Measurements from ENCODE around the gene DENND1B.

DNA sequence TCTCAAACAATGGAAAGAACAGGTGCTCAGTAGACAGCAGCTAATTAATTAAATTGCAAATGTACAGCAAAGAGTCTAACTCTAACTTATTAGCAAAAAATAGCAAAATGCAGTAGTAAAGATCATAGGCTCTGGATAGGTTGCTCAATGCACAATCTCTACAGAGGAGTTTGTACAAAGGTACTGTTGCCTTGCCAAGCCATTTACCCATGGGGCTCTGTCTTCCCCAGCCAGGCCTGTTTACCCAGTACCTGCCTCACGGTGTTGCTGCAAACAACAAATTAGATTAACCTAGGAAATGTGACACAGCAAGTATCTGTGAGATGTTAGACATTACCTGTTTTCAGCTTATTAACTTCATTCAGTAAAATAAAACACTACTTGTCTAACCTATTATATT is 222.0 kb downstream of the DENND1B start:
- TF ChIP-seq, protein P1, sequence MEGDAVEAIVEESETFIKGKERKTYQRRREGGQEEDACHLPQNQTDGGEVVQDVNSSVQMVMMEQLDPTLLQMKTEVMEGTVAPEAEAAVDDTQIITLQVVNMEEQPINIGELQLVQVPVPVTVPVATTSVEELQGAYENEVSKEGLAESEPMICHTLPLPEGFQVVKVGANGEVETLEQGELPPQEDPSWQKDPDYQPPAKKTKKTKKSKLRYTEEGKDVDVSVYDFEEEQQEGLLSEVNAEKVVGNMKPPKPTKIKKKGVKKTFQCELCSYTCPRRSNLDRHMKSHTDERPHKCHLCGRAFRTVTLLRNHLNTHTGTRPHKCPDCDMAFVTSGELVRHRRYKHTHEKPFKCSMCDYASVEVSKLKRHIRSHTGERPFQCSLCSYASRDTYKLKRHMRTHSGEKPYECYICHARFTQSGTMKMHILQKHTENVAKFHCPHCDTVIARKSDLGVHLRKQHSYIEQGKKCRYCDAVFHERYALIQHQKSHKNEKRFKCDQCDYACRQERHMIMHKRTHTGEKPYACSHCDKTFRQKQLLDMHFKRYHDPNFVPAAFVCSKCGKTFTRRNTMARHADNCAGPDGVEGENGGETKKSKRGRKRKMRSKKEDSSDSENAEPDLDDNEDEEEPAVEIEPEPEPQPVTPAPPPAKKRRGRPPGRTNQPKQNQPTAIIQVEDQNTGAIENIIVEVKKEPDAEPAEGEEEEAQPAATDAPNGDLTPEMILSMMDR (conservative IDR thresholded peaks at IDR 0.05), result no peak
- no peak for TF ChIP-seq ZFX (IDR thresholded peaks at IDR 0.05)

All from C4-2B (cell line).